GM12878 (cell line): ENCODE measurements around the gene IQGAP2. TPM values are rescaled to one million over a fixed set of nuclear protein-coding genes. Genes with fewer than 3 reads are reported as not detected.
A peak's percentile ranks its signal among the peaks of the same experiment; 100 is the strongest.

Experiments used
- CBX3 ChIP-seq: fragments of 200-600 bp; sonication (generic); IDR thresholded peaks from 2 replicates; pipeline ENCODE4 v1.6.1; 2016; ENCODE audit warnings: low read depth, borderline replicate concordance
- ETV6 ChIP-seq, 2 experiments: fragments of 450-650 bp in 1 of 2; IDR thresholded peaks in 1 of 2; conservative IDR thresholded peaks in 1 of 2; 2 replicates each; pipeline ENCODE4 v1.6.1; 2014; ENCODE audit warnings: antibody characterized with exemption in 1 of 2, borderline replicate concordance in 1 of 2, low read depth in 1 of 2, mild to moderate bottlenecking in 1 of 2, moderate library complexity in 1 of 2
- MTA3 ChIP-seq: IDR thresholded peaks from 2 replicates; pipeline ENCODE4 v1.6.1; 2012; ENCODE audit warnings: low read length, inconsistent platforms, borderline replicate concordance
- NR2F1 ChIP-seq: fragments of 450-650 bp; conservative IDR thresholded peaks from 2 replicates; pipeline ENCODE4 v1.6.1; 2017; ENCODE audit warnings: mild to moderate bottlenecking
- SIX5 ChIP-seq: IDR thresholded peaks from 2 replicates; pipeline ENCODE4 v1.6.1; 2011; ENCODE audit warnings: mild to moderate bottlenecking, low read depth, low read length, moderate library complexity; ENCODE audit not compliant: severe bottlenecking
- SUPT20H ChIP-seq: IDR thresholded peaks from 2 replicates; pipeline ENCODE4 v1.6.1; 2011; ENCODE audit warnings: low read depth, mild to moderate bottlenecking, low read length, moderate library complexity, borderline replicate concordance; ENCODE audit not compliant: control insufficient read depth
- SUZ12 ChIP-seq: fragments of 200-600 bp; sonication (generic); IDR thresholded peaks from one replicate; pipeline ENCODE4 v1.6.1; 2018; ENCODE audit warnings: antibody characterized with exemption, mild to moderate bottlenecking; ENCODE audit not compliant: unreplicated experiment
- TCF7 ChIP-seq: IDR thresholded peaks from 2 replicates; pipeline ENCODE4 v1.6.1; 2014; ENCODE audit warnings: antibody characterized with exemption, borderline replicate concordance
- ZNF24 ChIP-seq: fragments of 450-650 bp; IDR thresholded peaks from 2 replicates; pipeline ENCODE4 v1.6.1; 2017; ENCODE audit warnings: antibody characterized with exemption, mild to moderate bottlenecking
- ZNF384 ChIP-seq: IDR thresholded peaks from 2 replicates; pipeline ENCODE4 v1.6.1; 2012; ENCODE audit warnings: low read depth, mild to moderate bottlenecking, low read length, improper control_type of control experiment, borderline replicate concordance
- polyA plus RNA-seq, 11 experiments: library from polyadenylated mRNA; depleted of rRNA in 4 of 11; unstranded in 6 of 11; stranded (reverse) in 5 of 11; fragments of >200 nt; fragmentation: Nextera tagmentation in 4 of 11; fragmentation: Illumina TruSeq in 1 of 11; extraction: Ambion mirVana in 4 of 11; extraction: Trizol in 1 of 11; gene quantifications; 1 replicate in 1 of 11; 2 replicates in 10 of 11; pipeline versions ENCODE4 v1.2.1 to v1.2.3, GENCODE V29; 2011 to 2016; ENCODE audit warnings: inconsistent platforms in 2 of 11, missing spikeins in 2 of 11, low read depth in 1 of 11
- total RNA-seq, 4 experiments: library from RNA; depleted of rRNA in 3 of 4; stranded (reverse); fragments of >200 nt in 3 of 4; fragmentation: Illumina TruSeq in 1 of 4; extraction: Trizol in 1 of 4; gene quantifications; 2 replicates each; pipeline versions ENCODE4 v1.2.1 to v1.2.3, GENCODE V29; 2013 to 2021
- TF ChIP-seq, protein P1 (sequence below): fragments of 450-650 bp; IDR thresholded peaks from 2 replicates; pipeline ENCODE4 v1.6.1; 2018; ENCODE audit warnings: mild to moderate bottlenecking, low read depth, moderate library complexity; ENCODE audit not compliant: partially characterized antibody
- TF ChIP-seq, protein P2 (sequence below): fragments of 450-650 bp; IDR thresholded peaks from 2 replicates; pipeline ENCODE4 v1.6.1; 2018; ENCODE audit warnings: borderline replicate concordance, mild to moderate bottlenecking; ENCODE audit not compliant: partially characterized antibody
- TF ChIP-seq, protein P3 (sequence below): fragments of 450-650 bp; IDR thresholded peaks from 2 replicates; pipeline ENCODE4 v1.6.1; 2017; ENCODE audit warnings: mild to moderate bottlenecking, moderate library complexity
- TF ChIP-seq, protein P4 (sequence below): IDR thresholded peaks from 2 replicates; pipeline ENCODE4 v1.6.1; 2011; ENCODE audit warnings: low read depth, mild to moderate bottlenecking, low read length, moderate library complexity, borderline replicate concordance; ENCODE audit errors: extremely low read depth

The IQGAP2 gene
- total and polyA plus RNA-seq, 10 of the 15 experiments (the other 5 are each of a cell fraction or from before 2014, with no cell fraction given): 14.5 to 41.4 (median 21.8) TPM

DNA sequence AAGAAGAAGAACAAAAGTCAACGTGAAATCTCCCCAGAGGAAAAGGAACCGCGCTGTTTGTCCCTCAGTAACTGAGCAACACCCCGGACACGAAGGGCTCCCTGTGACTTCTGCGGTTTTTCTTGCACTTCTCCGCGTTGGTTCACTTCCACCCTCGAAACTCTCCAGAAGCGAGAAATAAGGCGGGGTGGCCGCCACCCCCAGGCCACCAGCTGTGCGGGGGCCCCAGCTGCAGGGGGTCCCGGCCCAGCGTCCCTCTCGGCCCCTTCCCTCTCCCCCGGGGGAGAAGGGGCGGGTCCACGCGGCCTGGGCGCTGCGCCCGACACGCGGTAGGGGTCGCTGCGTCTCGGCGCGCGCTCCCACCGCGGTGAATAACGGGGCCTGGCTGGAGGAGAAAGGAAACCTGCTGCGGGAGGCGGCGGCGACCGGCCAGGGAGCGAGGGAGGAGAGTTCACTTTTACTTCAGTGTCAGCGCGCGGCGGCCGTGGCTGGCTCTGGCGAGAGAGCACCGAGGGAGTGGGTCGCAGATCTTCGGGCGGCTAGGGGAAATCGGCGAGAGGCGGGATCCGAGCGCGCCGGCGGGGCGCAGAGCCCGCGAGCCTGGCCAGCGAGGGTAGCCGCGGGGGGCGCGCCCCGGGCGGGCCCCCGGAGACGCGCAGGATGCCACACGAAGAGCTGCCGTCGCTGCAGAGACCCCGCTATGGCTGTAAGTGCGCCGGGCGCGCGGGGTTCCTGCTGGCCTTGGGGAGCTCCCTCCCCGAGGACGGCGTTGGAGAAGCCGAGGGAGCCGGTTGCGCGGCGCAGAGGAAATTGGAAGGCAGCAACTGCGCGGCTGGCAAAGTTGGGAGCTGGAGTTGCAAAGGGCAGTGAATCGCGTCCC is at the start of gene IQGAP2 (continued):
- TF ChIP-seq, protein P1, sequence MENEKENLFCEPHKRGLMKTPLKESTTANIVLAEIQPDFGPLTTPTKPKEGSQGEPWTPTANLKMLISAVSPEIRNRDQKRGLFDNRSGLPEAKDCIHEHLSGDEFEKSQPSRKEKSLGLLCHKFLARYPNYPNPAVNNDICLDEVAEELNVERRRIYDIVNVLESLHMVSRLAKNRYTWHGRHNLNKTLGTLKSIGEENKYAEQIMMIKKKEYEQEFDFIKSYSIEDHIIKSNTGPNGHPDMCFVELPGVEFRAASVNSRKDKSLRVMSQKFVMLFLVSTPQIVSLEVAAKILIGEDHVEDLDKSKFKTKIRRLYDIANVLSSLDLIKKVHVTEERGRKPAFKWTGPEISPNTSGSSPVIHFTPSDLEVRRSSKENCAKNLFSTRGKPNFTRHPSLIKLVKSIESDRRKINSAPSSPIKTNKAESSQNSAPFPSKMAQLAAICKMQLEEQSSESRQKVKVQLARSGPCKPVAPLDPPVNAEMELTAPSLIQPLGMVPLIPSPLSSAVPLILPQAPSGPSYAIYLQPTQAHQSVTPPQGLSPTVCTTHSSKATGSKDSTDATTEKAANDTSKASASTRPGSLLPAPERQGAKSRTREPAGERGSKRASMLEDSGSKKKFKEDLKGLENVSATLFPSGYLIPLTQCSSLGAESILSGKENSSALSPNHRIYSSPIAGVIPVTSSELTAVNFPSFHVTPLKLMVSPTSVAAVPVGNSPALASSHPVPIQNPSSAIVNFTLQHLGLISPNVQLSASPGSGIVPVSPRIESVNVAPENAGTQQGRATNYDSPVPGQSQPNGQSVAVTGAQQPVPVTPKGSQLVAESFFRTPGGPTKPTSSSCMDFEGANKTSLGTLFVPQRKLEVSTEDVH: no peak
- no peak; the same call in 1 of the 2 replicates for TF ChIP-seq ZNF384
- TF ChIP-seq, protein P2, sequence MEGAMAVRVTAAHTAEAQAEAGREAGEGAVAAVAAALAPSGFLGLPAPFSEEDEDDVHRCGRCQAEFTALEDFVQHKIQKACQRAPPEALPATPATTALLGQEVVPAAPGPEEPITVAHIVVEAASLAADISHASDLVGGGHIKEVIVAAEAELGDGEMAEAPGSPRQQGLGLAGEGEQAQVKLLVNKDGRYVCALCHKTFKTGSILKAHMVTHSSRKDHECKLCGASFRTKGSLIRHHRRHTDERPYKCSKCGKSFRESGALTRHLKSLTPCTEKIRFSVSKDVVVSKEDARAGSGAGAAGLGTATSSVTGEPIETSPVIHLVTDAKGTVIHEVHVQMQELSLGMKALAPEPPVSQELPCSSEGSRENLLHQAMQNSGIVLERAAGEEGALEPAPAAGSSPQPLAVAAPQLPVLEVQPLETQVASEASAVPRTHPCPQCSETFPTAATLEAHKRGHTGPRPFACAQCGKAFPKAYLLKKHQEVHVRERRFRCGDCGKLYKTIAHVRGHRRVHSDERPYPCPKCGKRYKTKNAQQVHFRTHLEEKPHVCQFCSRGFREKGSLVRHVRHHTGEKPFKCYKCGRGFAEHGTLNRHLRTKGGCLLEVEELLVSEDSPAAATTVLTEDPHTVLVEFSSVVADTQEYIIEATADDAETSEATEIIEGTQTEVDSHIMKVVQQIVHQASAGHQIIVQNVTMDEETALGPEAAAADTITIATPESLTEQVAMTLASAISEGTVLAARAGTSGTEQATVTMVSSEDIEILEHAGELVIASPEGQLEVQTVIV: no peak
- no peak for TF ChIP-seq TCF7
- no peak for TF ChIP-seq SUPT20H
- 0 out of 4 replicates have a peak, but pooled peaks of 1 of the 2 experiments have one; percentile 27 for TF ChIP-seq ETV6 (conservative IDR thresholded peaks at IDR 0.05 in 1 of 2, IDR thresholded peaks at IDR 0.05 in 1 of 2; ENCODE audit: borderline replicate concordance in 1 of 2, low read depth in 1 of 2)
- TF ChIP-seq, protein P3, sequence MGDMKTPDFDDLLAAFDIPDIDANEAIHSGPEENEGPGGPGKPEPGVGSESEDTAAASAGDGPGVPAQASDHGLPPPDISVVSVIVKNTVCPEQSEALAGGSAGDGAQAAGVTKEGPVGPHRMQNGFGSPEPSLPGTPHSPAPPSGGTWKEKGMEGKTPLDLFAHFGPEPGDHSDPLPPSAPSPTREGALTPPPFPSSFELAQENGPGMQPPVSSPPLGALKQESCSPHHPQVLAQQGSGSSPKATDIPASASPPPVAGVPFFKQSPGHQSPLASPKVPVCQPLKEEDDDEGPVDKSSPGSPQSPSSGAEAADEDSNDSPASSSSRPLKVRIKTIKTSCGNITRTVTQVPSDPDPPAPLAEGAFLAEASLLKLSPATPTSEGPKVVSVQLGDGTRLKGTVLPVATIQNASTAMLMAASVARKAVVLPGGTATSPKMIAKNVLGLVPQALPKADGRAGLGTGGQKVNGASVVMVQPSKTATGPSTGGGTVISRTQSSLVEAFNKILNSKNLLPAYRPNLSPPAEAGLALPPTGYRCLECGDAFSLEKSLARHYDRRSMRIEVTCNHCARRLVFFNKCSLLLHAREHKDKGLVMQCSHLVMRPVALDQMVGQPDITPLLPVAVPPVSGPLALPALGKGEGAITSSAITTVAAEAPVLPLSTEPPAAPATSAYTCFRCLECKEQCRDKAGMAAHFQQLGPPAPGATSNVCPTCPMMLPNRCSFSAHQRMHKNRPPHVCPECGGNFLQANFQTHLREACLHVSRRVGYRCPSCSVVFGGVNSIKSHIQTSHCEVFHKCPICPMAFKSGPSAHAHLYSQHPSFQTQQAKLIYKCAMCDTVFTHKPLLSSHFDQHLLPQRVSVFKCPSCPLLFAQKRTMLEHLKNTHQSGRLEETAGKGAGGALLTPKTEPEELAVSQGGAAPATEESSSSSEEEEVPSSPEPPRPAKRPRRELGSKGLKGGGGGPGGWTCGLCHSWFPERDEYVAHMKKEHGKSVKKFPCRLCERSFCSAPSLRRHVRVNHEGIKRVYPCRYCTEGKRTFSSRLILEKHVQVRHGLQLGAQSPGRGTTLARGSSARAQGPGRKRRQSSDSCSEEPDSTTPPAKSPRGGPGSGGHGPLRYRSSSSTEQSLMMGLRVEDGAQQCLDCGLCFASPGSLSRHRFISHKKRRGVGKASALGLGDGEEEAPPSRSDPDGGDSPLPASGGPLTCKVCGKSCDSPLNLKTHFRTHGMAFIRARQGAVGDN: no peak; the same call in 1 of the 2 replicates
- no peak; the same call in 1 of the 2 replicates for TF ChIP-seq MTA3
- TF ChIP-seq, protein P4, sequence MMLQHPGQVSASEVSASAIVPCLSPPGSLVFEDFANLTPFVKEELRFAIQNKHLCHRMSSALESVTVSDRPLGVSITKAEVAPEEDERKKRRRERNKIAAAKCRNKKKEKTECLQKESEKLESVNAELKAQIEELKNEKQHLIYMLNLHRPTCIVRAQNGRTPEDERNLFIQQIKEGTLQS: no peak
- no peak for TF ChIP-seq SIX5
- TF ChIP-seq NR2F1: peak; percentile 77
- peak; percentile 30; the same call in 1 of the 2 replicates for TF ChIP-seq ZNF24
- no peak for TF ChIP-seq CBX3
- TF ChIP-seq SUZ12: no peak
